Esophagus muscularis mucosa (tissue), 4 donors: ENCODE measurements around the gene SLC7A4.

Source experiments
- CTCF ChIP-seq, 3 experiments: fragments of 200-600 bp in 2 of 3; fragments of 450-650 bp in 1 of 3; sonication (generic) in 2 of 3; IDR thresholded peaks; one replicate each; pipeline ENCODE4 v1.5.1; 2017 to 2019; ENCODE audit warnings: antibody characterized with exemption in 3 of 3, mild to moderate bottlenecking in 2 of 3, moderate library complexity in 1 of 3
- EP300 ChIP-seq: sonication (generic); formaldehyde crosslinking; IDR thresholded peaks from one replicate; pipeline ENCODE4 v1.6.1; 2017; ENCODE audit warnings: antibody characterized with exemption
- POLR2A ChIP-seq: fragments of 450-650 bp; IDR thresholded peaks from one replicate; pipeline ENCODE4 v1.6.1; 2017; ENCODE audit warnings: antibody characterized with exemption, moderate library complexity, mild to moderate bottlenecking, low read depth
- POLR2AphosphoS5 ChIP-seq, 2 donors: sonication (generic); formaldehyde crosslinking; IDR thresholded peaks; one replicate each; pipeline ENCODE4 v1.6.1; 2017; ENCODE audit warnings: antibody characterized with exemption in 2 of 2

GRCh38 chr22:21074102-21074715 lies 41.8 kb upstream of the SLC7A4 start:
- TF ChIP-seq EP300 (no peak), CTCF (IDR thresholded peaks at IDR 0.05) (no peak), POLR2AphosphoS5 (IDR thresholded peaks at IDR 0.05) (no peak), POLR2A (no peak)
